WTC11 (cell line): Measurements from ENCODE around the gene SAG. TPM values are rescaled to one million over a fixed set of nuclear protein-coding genes. Genes with fewer than 3 reads are reported as not detected.

Experiments used
- ATAC-seq: fragments of 200-7000 bp; cut with Tn5 transposase; 2 replicates; pipeline ENCODE4 v1.10.0; 2021; ENCODE audit warnings: mild to moderate bottlenecking, moderate library complexity
- CTCF ChIA-PET: fragments of 300-600 bp; sonication (Branson Sonifier 250); formaldehyde crosslinking; loops from one replicate; lab custom pipeline; 2021; ENCODE audit warnings: antibody characterized with exemption; lab: Charles Lee
- POLR2A ChIA-PET: fragments of 350-600 bp; sonication (Branson Sonifier 250); formaldehyde crosslinking; loops from one replicate; lab custom pipeline; 2021; ENCODE audit warnings: antibody characterized with exemption; lab: Charles Lee
- DNase-seq: peaks from one replicate; pipeline ENCODE4 v3.0.0; 2021; ENCODE audit warnings: low spot score
- H3K27ac Mint-ChIP-seq: 2 replicates; pipeline ENCODE4 v1.8.0; 2021; ENCODE audit warnings: mixed read lengths
- H3K27me3 Mint-ChIP-seq: 2 replicates; pipeline ENCODE4 v1.8.0; 2021; ENCODE audit warnings: low read depth, mild to moderate bottlenecking, moderate library complexity, mixed read lengths
- H3K36me3 Mint-ChIP-seq: 2 replicates; pipeline ENCODE4 v1.8.0; 2021; ENCODE audit warnings: mixed read lengths
- H3K4me1 Mint-ChIP-seq: 2 replicates; pipeline ENCODE4 v1.8.0; 2022; ENCODE audit warnings: mixed read lengths
- H3K4me3 Mint-ChIP-seq: 2 replicates; pipeline ENCODE4 v1.8.0; 2021; ENCODE audit warnings: mild to moderate bottlenecking, moderate library complexity, mixed read lengths
- H3K9me3 Mint-ChIP-seq: 2 replicates; pipeline ENCODE4 v1.8.0; 2021; ENCODE audit warnings: mixed read lengths
- CBFB ChIP-seq: sonication (generic); formaldehyde crosslinking; IDR thresholded peaks from 2 replicates; pipeline ENCODE4 v1.8.1; 2022; ENCODE audit warnings: mild to moderate bottlenecking, low read depth, missing genetic modification reagents
- ELF4 ChIP-seq: sonication (generic); formaldehyde crosslinking; IDR thresholded peaks from 2 replicates; pipeline ENCODE4 v1.8.1; 2022; ENCODE audit warnings: low read depth, mild to moderate bottlenecking, moderate library complexity, missing genetic modification reagents
- ETV6 ChIP-seq: sonication (generic); formaldehyde crosslinking; IDR thresholded peaks from 2 replicates; pipeline ENCODE4 v1.8.1; 2022; ENCODE audit warnings: mild to moderate bottlenecking, missing genetic modification reagents
- FOXJ3 ChIP-seq: sonication (generic); formaldehyde crosslinking; IDR thresholded peaks from 2 replicates; pipeline ENCODE4 v1.9.0; 2021; ENCODE audit warnings: missing genetic modification reagents, mild to moderate bottlenecking, borderline replicate concordance
- FOXP1 ChIP-seq: sonication (generic); formaldehyde crosslinking; IDR thresholded peaks from 2 replicates; pipeline ENCODE4 v1.8.0; 2022; ENCODE audit warnings: missing genetic modification reagents, mild to moderate bottlenecking, moderate library complexity, borderline replicate concordance
- HMGA2 ChIP-seq: fragments of 250-450 bp; sonication (Bioruptor Pico); IDR thresholded peaks from 2 replicates; pipeline ENCODE4 v1.4.0; 2021; ENCODE audit warnings: mild to moderate bottlenecking, moderate library complexity
- IRF2 ChIP-seq: sonication (generic); formaldehyde crosslinking; IDR thresholded peaks from 2 replicates; pipeline ENCODE4 v1.8.0; 2022; ENCODE audit warnings: low read depth, missing genetic modification reagents, borderline replicate concordance
- KAT7 ChIP-seq: sonication (generic); formaldehyde crosslinking; IDR thresholded peaks from 2 replicates; pipeline ENCODE4 v1.8.1; 2023; ENCODE audit warnings: missing genetic modification reagents, mild to moderate bottlenecking, borderline replicate concordance
- MYBL2 ChIP-seq: sonication (generic); formaldehyde crosslinking; IDR thresholded peaks from 2 replicates; pipeline ENCODE4 v1.8.1; 2023; ENCODE audit warnings: mild to moderate bottlenecking, moderate library complexity, missing genetic modification reagents
- NFYB ChIP-seq: sonication (generic); formaldehyde crosslinking; conservative IDR thresholded peaks from 2 replicates; pipeline ENCODE4 v1.8.0; 2022; ENCODE audit warnings: low read depth, missing genetic modification reagents
- TEAD1 ChIP-seq: sonication (generic); formaldehyde crosslinking; IDR thresholded peaks from 2 replicates; pipeline ENCODE4 v1.8.0; 2022; ENCODE audit warnings: mild to moderate bottlenecking, missing genetic modification reagents
- TP53 ChIP-seq: sonication (generic); formaldehyde crosslinking; IDR thresholded peaks from 2 replicates; pipeline ENCODE4 v1.8.1; 2023; ENCODE audit warnings: mild to moderate bottlenecking, missing genetic modification reagents
- ZBTB21 ChIP-seq: sonication (generic); formaldehyde crosslinking; IDR thresholded peaks from 2 replicates; pipeline ENCODE4 v1.8.1; 2023; ENCODE audit warnings: mild to moderate bottlenecking, missing genetic modification reagents, borderline replicate concordance
- ZNF219 ChIP-seq: sonication (generic); formaldehyde crosslinking; IDR thresholded peaks from 2 replicates; pipeline ENCODE4 v1.8.0; 2023; ENCODE audit warnings: missing genetic modification reagents, mild to moderate bottlenecking, borderline replicate concordance
- total RNA-seq: library from RNA; stranded (reverse); gene quantifications from 3 replicates; pipeline ENCODE4 v1.2.3, GENCODE V29; 2021
- TF ChIP-seq, protein P1 (sequence below): sonication (generic); formaldehyde crosslinking; conservative IDR thresholded peaks from 2 replicates; pipeline ENCODE4 v1.8.1; 2023; ENCODE audit warnings: mild to moderate bottlenecking, low read depth, missing genetic modification reagents, moderate library complexity
- TF ChIP-seq, protein P2 (sequence below): fragments of 250-450 bp; sonication (Bioruptor Pico); IDR thresholded peaks from 2 replicates; pipeline ENCODE4 v1.9.0; 2021; ENCODE audit warnings: mild to moderate bottlenecking, borderline replicate concordance
- TF ChIP-seq, protein P3 (sequence below): sonication (generic); formaldehyde crosslinking; IDR thresholded peaks from 2 replicates; pipeline ENCODE4 v1.8.0; 2023; ENCODE audit warnings: mild to moderate bottlenecking, missing genetic modification reagents
- TF ChIP-seq, protein P4 (sequence below): sonication (generic); formaldehyde crosslinking; IDR thresholded peaks from 2 replicates; pipeline ENCODE4 v1.8.0; 2022; ENCODE audit warnings: mild to moderate bottlenecking, missing genetic modification reagents
- TF ChIP-seq, protein P5 (sequence below): sonication (generic); formaldehyde crosslinking; IDR thresholded peaks from 2 replicates; pipeline ENCODE4 v1.8.1; 2023; ENCODE audit warnings: mild to moderate bottlenecking, missing genetic modification reagents, borderline replicate concordance

Gene SAG
- total RNA-seq, 1 experiment from 2014 or later, result not detected

DNA sequence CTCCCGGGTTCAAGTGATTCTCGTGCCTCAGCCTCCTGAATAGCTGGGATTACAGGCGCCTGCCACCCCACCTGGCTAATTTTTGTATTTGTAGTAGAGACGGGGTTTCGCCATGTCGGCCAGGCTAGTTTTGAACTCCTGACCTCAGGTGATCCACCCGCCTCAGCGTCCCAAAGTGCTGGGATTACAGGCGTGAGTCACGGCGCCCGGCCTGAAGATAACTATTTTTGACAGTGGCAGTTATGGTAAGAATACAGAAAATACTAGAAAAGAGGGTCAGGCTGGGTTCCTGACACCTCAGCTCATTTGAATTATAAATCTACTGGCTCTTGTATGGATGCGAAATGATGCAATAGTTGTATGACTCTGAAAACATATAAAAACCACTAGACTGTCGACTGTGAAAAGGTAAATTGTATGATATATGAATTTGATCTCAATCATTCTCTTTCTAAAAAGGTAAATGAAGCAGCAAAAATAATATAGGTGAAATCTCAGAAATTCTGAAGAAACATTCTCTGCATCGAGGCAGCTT is 35.6 kb downstream of the SAG start (continued):
- TF ChIP-seq, protein P1, sequence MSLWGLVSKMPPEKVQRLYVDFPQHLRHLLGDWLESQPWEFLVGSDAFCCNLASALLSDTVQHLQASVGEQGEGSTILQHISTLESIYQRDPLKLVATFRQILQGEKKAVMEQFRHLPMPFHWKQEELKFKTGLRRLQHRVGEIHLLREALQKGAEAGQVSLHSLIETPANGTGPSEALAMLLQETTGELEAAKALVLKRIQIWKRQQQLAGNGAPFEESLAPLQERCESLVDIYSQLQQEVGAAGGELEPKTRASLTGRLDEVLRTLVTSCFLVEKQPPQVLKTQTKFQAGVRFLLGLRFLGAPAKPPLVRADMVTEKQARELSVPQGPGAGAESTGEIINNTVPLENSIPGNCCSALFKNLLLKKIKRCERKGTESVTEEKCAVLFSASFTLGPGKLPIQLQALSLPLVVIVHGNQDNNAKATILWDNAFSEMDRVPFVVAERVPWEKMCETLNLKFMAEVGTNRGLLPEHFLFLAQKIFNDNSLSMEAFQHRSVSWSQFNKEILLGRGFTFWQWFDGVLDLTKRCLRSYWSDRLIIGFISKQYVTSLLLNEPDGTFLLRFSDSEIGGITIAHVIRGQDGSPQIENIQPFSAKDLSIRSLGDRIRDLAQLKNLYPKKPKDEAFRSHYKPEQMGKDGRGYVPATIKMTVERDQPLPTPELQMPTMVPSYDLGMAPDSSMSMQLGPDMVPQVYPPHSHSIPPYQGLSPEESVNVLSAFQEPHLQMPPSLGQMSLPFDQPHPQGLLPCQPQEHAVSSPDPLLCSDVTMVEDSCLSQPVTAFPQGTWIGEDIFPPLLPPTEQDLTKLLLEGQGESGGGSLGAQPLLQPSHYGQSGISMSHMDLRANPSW (CRISPR knock-in tag), result no peak

DNA sequence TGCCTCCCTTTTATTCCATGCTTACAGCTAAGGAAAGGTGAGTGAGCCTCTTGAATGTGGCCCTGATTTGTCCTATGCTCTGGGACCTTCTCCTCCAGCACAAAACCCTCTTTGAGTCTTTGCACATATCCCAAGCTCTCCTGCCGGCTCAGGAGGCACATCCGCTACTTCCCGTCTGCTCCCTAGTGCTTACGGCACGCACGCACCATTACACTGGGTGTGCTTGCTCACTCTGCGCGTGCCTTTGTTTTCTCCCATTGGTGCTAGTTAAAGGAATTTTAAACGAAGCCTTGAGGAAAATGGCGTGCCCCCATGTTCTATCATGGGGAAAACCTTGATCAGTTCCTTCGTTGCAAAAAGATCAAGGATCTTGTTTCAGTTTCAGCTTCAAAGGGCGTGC is 38.8 kb downstream of the SAG start:
- TF ChIP-seq TP53 (no peak), MYBL2 (CRISPR knock-in tag) (no peak), ZBTB21 (CRISPR knock-in tag) (no peak), NFYB (CRISPR knock-in tag) (no peak), ZNF219 (no peak), CBFB (CRISPR knock-in tag) (no peak), IRF2 (CRISPR knock-in tag) (no peak), FOXP1 (CRISPR knock-in tag) (no peak), ELF4 (CRISPR knock-in tag) (no peak), FOXJ3 (CRISPR knock-in tag) (no peak), KAT7 (CRISPR knock-in tag) (no peak), ETV6 (CRISPR knock-in tag) (no peak), HMGA2 (CRISPR knock-in tag) (no peak), TEAD1 (CRISPR knock-in tag) (no peak)
- TF ChIP-seq, protein P2, sequence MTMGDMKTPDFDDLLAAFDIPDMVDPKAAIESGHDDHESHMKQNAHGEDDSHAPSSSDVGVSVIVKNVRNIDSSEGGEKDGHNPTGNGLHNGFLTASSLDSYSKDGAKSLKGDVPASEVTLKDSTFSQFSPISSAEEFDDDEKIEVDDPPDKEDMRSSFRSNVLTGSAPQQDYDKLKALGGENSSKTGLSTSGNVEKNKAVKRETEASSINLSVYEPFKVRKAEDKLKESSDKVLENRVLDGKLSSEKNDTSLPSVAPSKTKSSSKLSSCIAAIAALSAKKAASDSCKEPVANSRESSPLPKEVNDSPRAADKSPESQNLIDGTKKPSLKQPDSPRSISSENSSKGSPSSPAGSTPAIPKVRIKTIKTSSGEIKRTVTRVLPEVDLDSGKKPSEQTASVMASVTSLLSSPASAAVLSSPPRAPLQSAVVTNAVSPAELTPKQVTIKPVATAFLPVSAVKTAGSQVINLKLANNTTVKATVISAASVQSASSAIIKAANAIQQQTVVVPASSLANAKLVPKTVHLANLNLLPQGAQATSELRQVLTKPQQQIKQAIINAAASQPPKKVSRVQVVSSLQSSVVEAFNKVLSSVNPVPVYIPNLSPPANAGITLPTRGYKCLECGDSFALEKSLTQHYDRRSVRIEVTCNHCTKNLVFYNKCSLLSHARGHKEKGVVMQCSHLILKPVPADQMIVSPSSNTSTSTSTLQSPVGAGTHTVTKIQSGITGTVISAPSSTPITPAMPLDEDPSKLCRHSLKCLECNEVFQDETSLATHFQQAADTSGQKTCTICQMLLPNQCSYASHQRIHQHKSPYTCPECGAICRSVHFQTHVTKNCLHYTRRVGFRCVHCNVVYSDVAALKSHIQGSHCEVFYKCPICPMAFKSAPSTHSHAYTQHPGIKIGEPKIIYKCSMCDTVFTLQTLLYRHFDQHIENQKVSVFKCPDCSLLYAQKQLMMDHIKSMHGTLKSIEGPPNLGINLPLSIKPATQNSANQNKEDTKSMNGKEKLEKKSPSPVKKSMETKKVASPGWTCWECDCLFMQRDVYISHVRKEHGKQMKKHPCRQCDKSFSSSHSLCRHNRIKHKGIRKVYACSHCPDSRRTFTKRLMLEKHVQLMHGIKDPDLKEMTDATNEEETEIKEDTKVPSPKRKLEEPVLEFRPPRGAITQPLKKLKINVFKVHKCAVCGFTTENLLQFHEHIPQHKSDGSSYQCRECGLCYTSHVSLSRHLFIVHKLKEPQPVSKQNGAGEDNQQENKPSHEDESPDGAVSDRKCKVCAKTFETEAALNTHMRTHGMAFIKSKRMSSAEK (CRISPR knock-in tag), result no peak
- TF ChIP-seq, protein P3, sequence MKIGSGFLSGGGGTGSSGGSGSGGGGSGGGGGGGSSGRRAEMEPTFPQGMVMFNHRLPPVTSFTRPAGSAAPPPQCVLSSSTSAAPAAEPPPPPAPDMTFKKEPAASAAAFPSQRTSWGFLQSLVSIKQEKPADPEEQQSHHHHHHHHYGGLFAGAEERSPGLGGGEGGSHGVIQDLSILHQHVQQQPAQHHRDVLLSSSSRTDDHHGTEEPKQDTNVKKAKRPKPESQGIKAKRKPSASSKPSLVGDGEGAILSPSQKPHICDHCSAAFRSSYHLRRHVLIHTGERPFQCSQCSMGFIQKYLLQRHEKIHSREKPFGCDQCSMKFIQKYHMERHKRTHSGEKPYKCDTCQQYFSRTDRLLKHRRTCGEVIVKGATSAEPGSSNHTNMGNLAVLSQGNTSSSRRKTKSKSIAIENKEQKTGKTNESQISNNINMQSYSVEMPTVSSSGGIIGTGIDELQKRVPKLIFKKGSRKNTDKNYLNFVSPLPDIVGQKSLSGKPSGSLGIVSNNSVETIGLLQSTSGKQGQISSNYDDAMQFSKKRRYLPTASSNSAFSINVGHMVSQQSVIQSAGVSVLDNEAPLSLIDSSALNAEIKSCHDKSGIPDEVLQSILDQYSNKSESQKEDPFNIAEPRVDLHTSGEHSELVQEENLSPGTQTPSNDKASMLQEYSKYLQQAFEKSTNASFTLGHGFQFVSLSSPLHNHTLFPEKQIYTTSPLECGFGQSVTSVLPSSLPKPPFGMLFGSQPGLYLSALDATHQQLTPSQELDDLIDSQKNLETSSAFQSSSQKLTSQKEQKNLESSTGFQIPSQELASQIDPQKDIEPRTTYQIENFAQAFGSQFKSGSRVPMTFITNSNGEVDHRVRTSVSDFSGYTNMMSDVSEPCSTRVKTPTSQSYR (CRISPR knock-in tag), result no peak
- TF ChIP-seq, protein P4, sequence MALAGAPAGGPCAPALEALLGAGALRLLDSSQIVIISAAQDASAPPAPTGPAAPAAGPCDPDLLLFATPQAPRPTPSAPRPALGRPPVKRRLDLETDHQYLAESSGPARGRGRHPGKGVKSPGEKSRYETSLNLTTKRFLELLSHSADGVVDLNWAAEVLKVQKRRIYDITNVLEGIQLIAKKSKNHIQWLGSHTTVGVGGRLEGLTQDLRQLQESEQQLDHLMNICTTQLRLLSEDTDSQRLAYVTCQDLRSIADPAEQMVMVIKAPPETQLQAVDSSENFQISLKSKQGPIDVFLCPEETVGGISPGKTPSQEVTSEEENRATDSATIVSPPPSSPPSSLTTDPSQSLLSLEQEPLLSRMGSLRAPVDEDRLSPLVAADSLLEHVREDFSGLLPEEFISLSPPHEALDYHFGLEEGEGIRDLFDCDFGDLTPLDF, result no peak
- TF ChIP-seq, protein P5, sequence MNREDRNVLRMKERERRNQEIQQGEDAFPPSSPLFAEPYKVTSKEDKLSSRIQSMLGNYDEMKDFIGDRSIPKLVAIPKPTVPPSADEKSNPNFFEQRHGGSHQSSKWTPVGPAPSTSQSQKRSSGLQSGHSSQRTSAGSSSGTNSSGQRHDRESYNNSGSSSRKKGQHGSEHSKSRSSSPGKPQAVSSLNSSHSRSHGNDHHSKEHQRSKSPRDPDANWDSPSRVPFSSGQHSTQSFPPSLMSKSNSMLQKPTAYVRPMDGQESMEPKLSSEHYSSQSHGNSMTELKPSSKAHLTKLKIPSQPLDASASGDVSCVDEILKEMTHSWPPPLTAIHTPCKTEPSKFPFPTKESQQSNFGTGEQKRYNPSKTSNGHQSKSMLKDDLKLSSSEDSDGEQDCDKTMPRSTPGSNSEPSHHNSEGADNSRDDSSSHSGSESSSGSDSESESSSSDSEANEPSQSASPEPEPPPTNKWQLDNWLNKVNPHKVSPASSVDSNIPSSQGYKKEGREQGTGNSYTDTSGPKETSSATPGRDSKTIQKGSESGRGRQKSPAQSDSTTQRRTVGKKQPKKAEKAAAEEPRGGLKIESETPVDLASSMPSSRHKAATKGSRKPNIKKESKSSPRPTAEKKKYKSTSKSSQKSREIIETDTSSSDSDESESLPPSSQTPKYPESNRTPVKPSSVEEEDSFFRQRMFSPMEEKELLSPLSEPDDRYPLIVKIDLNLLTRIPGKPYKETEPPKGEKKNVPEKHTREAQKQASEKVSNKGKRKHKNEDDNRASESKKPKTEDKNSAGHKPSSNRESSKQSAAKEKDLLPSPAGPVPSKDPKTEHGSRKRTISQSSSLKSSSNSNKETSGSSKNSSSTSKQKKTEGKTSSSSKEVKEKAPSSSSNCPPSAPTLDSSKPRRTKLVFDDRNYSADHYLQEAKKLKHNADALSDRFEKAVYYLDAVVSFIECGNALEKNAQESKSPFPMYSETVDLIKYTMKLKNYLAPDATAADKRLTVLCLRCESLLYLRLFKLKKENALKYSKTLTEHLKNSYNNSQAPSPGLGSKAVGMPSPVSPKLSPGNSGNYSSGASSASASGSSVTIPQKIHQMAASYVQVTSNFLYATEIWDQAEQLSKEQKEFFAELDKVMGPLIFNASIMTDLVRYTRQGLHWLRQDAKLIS (CRISPR knock-in tag), result no peak
- TF ChIP-seq, all 79 proteins: peak for 0
- ATAC-seq, result no peak
- Mint-ChIP-seq H3K4me3 (no peak overlapping the region), H3K27ac (no peak overlapping the region), H3K36me3 (no peaks in the 10 kb centered on the region), H3K9me3 (peaks cover 3% of the 10 kb centered on the region), H3K27me3 (no peaks in the 10 kb centered on the region; the same call in 1 of the 2 replicates), H3K4me1 (peaks cover 6% of the 10 kb centered on the region; the same call in 1 of the 2 replicates)
- CTCF ChIA-PET, result interaction anchor here (0.6 kb wide), 1 partner anchor 179 kb away, joined by 3 read pairs; no protein-coding TSS in a partner anchor
- POLR2A ChIA-PET, result no interaction called here
- DNase-seq, result no peak
